Activated T-cell treated with anti-CD3 and anti-CD28 coated beads, Interleukin-2, amount 50 U/mL, for 4 hours (primary cell): ENCODE measurements around the gene TEAD3. TPM values are rescaled to one million over a fixed set of nuclear protein-coding genes. Genes with fewer than 3 reads are reported as not detected.
"Not testable (repeated sequence)": the region's sequence is repeated elsewhere in the genome, so short reads cannot be mapped to it uniquely, and the experiment has no call there.

ENCODE experiments used
- ATAC-seq, 2 donors: fragments of 200-7000 bp; cut with Tn5 transposase; one replicate each; pipeline ENCODE4 v1.10.0; 2021
- DNase-seq: peaks from one replicate; pipeline ENCODE4 v3.0.0-alpha.2; 2020
- H3K27me3 Mint-ChIP-seq: one replicate; pipeline ENCODE4 v1.8.0; 2021; ENCODE audit warnings: low read depth, mixed read lengths
- H3K36me3 Mint-ChIP-seq: one replicate; pipeline ENCODE4 v1.8.0; 2022; ENCODE audit warnings: mixed read lengths; ENCODE audit not compliant: insufficient read depth
- H3K4me1 Mint-ChIP-seq: one replicate; pipeline ENCODE4 v1.8.0; 2021; ENCODE audit warnings: low read depth, mixed read lengths
- H3K4me3 Mint-ChIP-seq: one replicate; pipeline ENCODE4 v1.8.0; 2021; ENCODE audit warnings: mild to moderate bottlenecking, moderate library complexity, mixed read lengths
- H3K9me3 Mint-ChIP-seq: one replicate; pipeline ENCODE4 v1.8.0; 2021; ENCODE audit warnings: mixed read lengths
- total RNA-seq, 3 donors: library from RNA; stranded (reverse); gene quantifications; one replicate each; pipeline ENCODE4 v1.2.1, GENCODE V29; 2021

The TEAD3 gene
- total RNA-seq, 3 donors from 2014 or later = 0.94 to 2.2 (median 1.4) TPM

- ATAC-seq = no peak
- Mint-ChIP-seq H3K4me1 (peaks cover 17% of the 10 kb centered on the region), H3K4me3 (no peak overlapping the region), H3K36me3 (no peaks in the 10 kb centered on the region), H3K27me3 (no peaks in the 10 kb centered on the region), H3K9me3 (no peaks in the 10 kb centered on the region)
- no peak for DNase-seq
Observed at GRCh38 chr6:35448191-35448590, 48.7 kb downstream of the TEAD3 start.

GRCh38 chr6:35445691-35446090 is 51.2 kb downstream of the TEAD3 start:
- ATAC-seq (no peak), DNase-seq (no peak)
- Mint-ChIP-seq H3K4me1 (peaks cover 3% of the 10 kb centered on the region), H3K9me3 (no peaks in the 10 kb centered on the region), H3K36me3 (no peaks in the 10 kb centered on the region), H3K27me3 (no peaks in the 10 kb centered on the region), H3K4me3 (no peak overlapping the region)

GRCh38 chr6:35443341-35444030 is 53.4 kb downstream of the TEAD3 start:
- Mint-ChIP-seq H3K27me3 (no peaks in the 10 kb centered on the region), H3K4me3 (no peak overlapping the region), H3K9me3 (no peaks in the 10 kb centered on the region), H3K4me1 (no peaks in the 10 kb centered on the region), H3K36me3 (no peaks in the 10 kb centered on the region)
- no peak for DNase-seq
- ATAC-seq = no peak

GRCh38 chr6:35442693-35443092 is 54.2 kb downstream of the TEAD3 start:
- Mint-ChIP-seq H3K36me3 (no peaks in the 10 kb centered on the region), H3K4me3 (no peak overlapping the region), H3K4me1 (no peaks in the 10 kb centered on the region), H3K27me3 (no peaks in the 10 kb centered on the region), H3K9me3 (no peaks in the 10 kb centered on the region)
- DNase-seq = no peak
- ATAC-seq = no peak

- Mint-ChIP-seq H3K4me1 (no peaks in the 10 kb centered on the region), H3K27me3 (no peaks in the 10 kb centered on the region), H3K36me3 (no peaks in the 10 kb centered on the region), H3K4me3 (no peak overlapping the region), H3K9me3 (no peaks in the 10 kb centered on the region)
- ATAC-seq (no peak), DNase-seq (no peak)
Observed at GRCh38 chr6:35441642-35442041, 55.2 kb downstream of the TEAD3 start.

GRCh38 chr6:35441205-35441604 is 55.7 kb downstream of the TEAD3 start:
- no peaks in the 10 kb centered on the region for H3K36me3 Mint-ChIP-seq

GRCh38 chr6:35439308-35439707 is 57.6 kb downstream of the TEAD3 start:
- H3K4me3 Mint-ChIP-seq = no peak overlapping the region
- no peaks in the 10 kb centered on the region for H3K36me3 Mint-ChIP-seq
- H3K9me3 Mint-ChIP-seq = no peaks in the 10 kb centered on the region
- ATAC-seq = no peak
- H3K27me3 Mint-ChIP-seq = no peaks in the 10 kb centered on the region
- DNase-seq = no peak
- H3K4me1 Mint-ChIP-seq = no peaks in the 10 kb centered on the region

More at GRCh38 chr6:35441205-35441604, 55.7 kb downstream of the TEAD3 start:
- H3K4me1 Mint-ChIP-seq = no peaks in the 10 kb centered on the region
- H3K27me3 Mint-ChIP-seq = no peaks in the 10 kb centered on the region
- H3K9me3 Mint-ChIP-seq = no peaks in the 10 kb centered on the region
- DNase-seq = no peak
- no peak for ATAC-seq
- no peak overlapping the region for H3K4me3 Mint-ChIP-seq

GRCh38 chr6:35438378-35439065 is 58.4 kb downstream of the TEAD3 start:
- H3K9me3 Mint-ChIP-seq, H3K4me3 Mint-ChIP-seq, H3K36me3 Mint-ChIP-seq, H3K4me1 Mint-ChIP-seq, ATAC-seq, H3K27me3 Mint-ChIP-seq, DNase-seq: not testable (repeated sequence)

GRCh38 chr6:35436071-35436857 is 60.6 kb downstream of the TEAD3 start:
- ATAC-seq (no peak), DNase-seq (no peak)
- Mint-ChIP-seq H3K9me3 (no peaks in the 10 kb centered on the region), H3K36me3 (no peaks in the 10 kb centered on the region), H3K27me3 (no peaks in the 10 kb centered on the region), H3K4me1 (no peaks in the 10 kb centered on the region), H3K4me3 (no peak overlapping the region)

- no peaks in the 10 kb centered on the region for H3K27me3 Mint-ChIP-seq
- ATAC-seq (no peak), DNase-seq (no peak)
- no peak overlapping the region for H3K4me3 Mint-ChIP-seq
- no peaks in the 10 kb centered on the region for H3K4me1 Mint-ChIP-seq
- no peaks in the 10 kb centered on the region for H3K9me3 Mint-ChIP-seq
- no peaks in the 10 kb centered on the region for H3K36me3 Mint-ChIP-seq
Observed at GRCh38 chr6:35435074-35435837, 61.6 kb downstream of the TEAD3 start.

- H3K4me3 Mint-ChIP-seq, DNase-seq, H3K27me3 Mint-ChIP-seq, H3K4me1 Mint-ChIP-seq, ATAC-seq: not testable (repeated sequence)
- H3K36me3 Mint-ChIP-seq = peaks cover 16% of the 10 kb centered on the region
- peaks cover 17% of the 10 kb centered on the region for H3K9me3 Mint-ChIP-seq
Observed at GRCh38 chr6:35432702-35433101, 64.2 kb downstream of the TEAD3 start.

- ATAC-seq (no peak), DNase-seq (no peak)
- H3K36me3 Mint-ChIP-seq = peaks cover 16% of the 10 kb centered on the region
- H3K4me1 Mint-ChIP-seq = no peaks in the 10 kb centered on the region
- H3K9me3 Mint-ChIP-seq = peaks cover 17% of the 10 kb centered on the region
- H3K4me3 Mint-ChIP-seq = no peak overlapping the region
- H3K27me3 Mint-ChIP-seq = no peaks in the 10 kb centered on the region
Observed at GRCh38 chr6:35432291-35432690, 64.6 kb downstream of the TEAD3 start.

GRCh38 chr6:35429463-35429862 is 67.4 kb downstream of the TEAD3 start:
- Mint-ChIP-seq H3K36me3 (peaks cover 34% of the 10 kb centered on the region), H3K27me3 (no peaks in the 10 kb centered on the region), H3K9me3 (peaks cover 17% of the 10 kb centered on the region), H3K4me1 (no peaks in the 10 kb centered on the region), H3K4me3 (no peak overlapping the region)
- DNase-seq = no peak
- no peak for ATAC-seq
